ENCODE data around the gene CTDP1. TPM values are rescaled to one million over a fixed set of nuclear protein-coding genes. Genes with fewer than 3 reads are reported as not detected.

CTDP1 gene
- total and polyA plus RNA-seq, 9 of the 15 experiments (the other 6 are each of a cell fraction or from before 2014, with no cell fraction given), result 0.07 to 19.2 (median 4.0) TPM

DNA sequence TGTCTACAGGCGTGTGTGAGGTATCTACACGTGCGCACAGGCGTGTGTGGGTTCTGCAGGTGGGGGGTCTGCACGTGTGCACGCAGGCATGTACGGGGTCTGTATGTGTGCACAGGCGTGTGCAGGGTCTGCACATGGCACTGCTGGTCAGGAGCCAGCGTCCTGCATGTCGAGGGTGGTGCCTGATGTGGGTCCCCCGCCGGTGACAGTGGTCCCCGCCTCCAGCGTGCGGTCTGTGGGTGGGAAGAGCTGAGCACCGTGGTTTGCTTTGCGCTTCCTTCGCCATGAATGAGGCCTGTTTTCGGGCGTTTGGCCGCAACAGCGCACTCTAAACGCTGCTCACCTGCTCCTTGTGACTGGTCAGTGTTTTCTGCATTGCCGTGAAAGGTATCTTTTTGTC lies 57.2 kb downstream of the CTDP1 start (continued):
- TF ChIP-seq HOXB6 (CRISPR knock-in tag; IDR thresholded peaks at IDR 0.05; ENCODE audit: borderline replicate concordance) (no peak), POU5F1 (IDR thresholded peaks at IDR 0.05; ENCODE audit: borderline replicate concordance, low read depth, low read length, partially characterized antibody) (no peak), E2F5 (CRISPR knock-in tag; IDR thresholded peaks at IDR 0.05) (no peak), SMARCB1 (IDR thresholded peaks at IDR 0.05; ENCODE audit: insufficient read length, low read depth) (no peak)

- CTCF ChIA-PET (ENCODE audit: low intra/inter-chr PET ratio), result no interaction called here
- POLR2A ChIA-PET, result no interaction called here
- no peak overlapping the region for H3K27ac ChIP-seq (ENCODE audit: extremely low read depth, low read depth, low read length)
- no peak overlapping the region for H3K4me3 ChIP-seq
- ATAC-seq (no peak), DNase-seq (ENCODE audit: extremely low read depth in 1 of 4, low spot score in 3 of 4) (no peak), FAIRE-seq (no peak)
- no peaks in the 10 kb centered on the region for H3K9me3 ChIP-seq (replicated peaks; ENCODE audit: control insufficient read depth, insufficient read depth, low read depth, low read length)
- peaks cover 25% of the 10 kb centered on the region; the same call in 2 of the 3 replicates for H3K36me3 ChIP-seq (ENCODE audit: control insufficient read depth, insufficient read depth, low read length)
- 97% methylated on average over 12 of the region's 17 CpGs for WGBS (ENCODE audit: insufficient coverage, low coverage, missing lambda C conversion rate)
- no peak overlapping the region for H3K9ac ChIP-seq (ENCODE audit: insufficient read depth in 1 of 2, low read depth in 2 of 2, low read length in 2 of 2)
- no TSS peak for BruUV-seq (replicated peaks)
- intact Hi-C loops (cut with micrococcal nuclease) (no loop called here), in situ Hi-C loops (cut with MboI) (no loop called here)
- H3K9me1 ChIP-seq (ENCODE audit: control insufficient read depth, insufficient read depth, low read length), result no peaks in the 10 kb centered on the region
- no peaks in the 10 kb centered on the region for H3K4me1 ChIP-seq (replicated peaks in 1 of 2; ENCODE audit: control insufficient read depth in 2 of 2, insufficient read depth in 2 of 2, low read length in 2 of 2)
- H3K4me2 ChIP-seq (ENCODE audit: insufficient read depth, low read length), result no peak overlapping the region
- H3K27me3 ChIP-seq (ENCODE audit: control insufficient read depth in 2 of 2, insufficient read depth in 2 of 2, low read length in 2 of 2), result no peaks in the 10 kb centered on the region
- H3K79me2 ChIP-seq (ENCODE audit: control insufficient read depth, insufficient read depth, low read length), result no peaks in the 10 kb centered on the region
- no peaks in the 10 kb centered on the region for H4K20me1 ChIP-seq (replicated peaks; ENCODE audit: control insufficient read depth, insufficient read depth, low read length)
- no peak overlapping the region for H2AFZ ChIP-seq (ENCODE audit: low read depth, low read length)
- TF ChIP-seq AFF1 (IDR thresholded peaks at IDR 0.05; ENCODE audit: low read depth in 1 of 2, partially characterized antibody in 2 of 2), result no peak
- no peak for TF ChIP-seq ZFPM2 (CRISPR knock-in tag; IDR thresholded peaks at IDR 0.05)
- TF ChIP-seq HNRNPLL (IDR thresholded peaks at IDR 0.05; ENCODE audit: low read depth, low read length, poor library complexity, severe bottlenecking), result no peak
- no peak for TF ChIP-seq KAT7 (CRISPR knock-in tag; IDR thresholded peaks at IDR 0.05; ENCODE audit: borderline replicate concordance)
- TF ChIP-seq TEAD1 (CRISPR knock-in tag; IDR thresholded peaks at IDR 0.05), result no peak
- no peak for TF ChIP-seq ZNF740 (CRISPR knock-in tag; IDR thresholded peaks at IDR 0.05)
- TF ChIP-seq ZNF740 (tag; IDR thresholded peaks at IDR 0.05), result no peak
- TF ChIP-seq MTA1 (IDR thresholded peaks at IDR 0.05; ENCODE audit: borderline replicate concordance), result no peak
- TF ChIP-seq, protein P1, sequence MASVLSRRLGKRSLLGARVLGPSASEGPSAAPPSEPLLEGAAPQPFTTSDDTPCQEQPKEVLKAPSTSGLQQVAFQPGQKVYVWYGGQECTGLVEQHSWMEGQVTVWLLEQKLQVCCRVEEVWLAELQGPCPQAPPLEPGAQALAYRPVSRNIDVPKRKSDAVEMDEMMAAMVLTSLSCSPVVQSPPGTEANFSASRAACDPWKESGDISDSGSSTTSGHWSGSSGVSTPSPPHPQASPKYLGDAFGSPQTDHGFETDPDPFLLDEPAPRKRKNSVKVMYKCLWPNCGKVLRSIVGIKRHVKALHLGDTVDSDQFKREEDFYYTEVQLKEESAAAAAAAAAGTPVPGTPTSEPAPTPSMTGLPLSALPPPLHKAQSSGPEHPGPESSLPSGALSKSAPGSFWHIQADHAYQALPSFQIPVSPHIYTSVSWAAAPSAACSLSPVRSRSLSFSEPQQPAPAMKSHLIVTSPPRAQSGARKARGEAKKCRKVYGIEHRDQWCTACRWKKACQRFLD (CRISPR knock-in tag; IDR thresholded peaks at IDR 0.05), result no peak
- TF ChIP-seq ZNF436 (CRISPR knock-in tag; IDR thresholded peaks at IDR 0.05), result no peak
Observed at GRCh38 chr18:79737426-79737825, 57.8 kb downstream of the CTDP1 start.
